Endothelial cell of umbilical vein (primary cell): ENCODE results near the gene FAM114A1. TPM values are rescaled to one million over a fixed set of nuclear protein-coding genes. Genes with fewer than 3 reads are reported as not detected.

Source experiments
- BruUV-seq: library from RNA; stranded (reverse); fragments of 400-500 nt; replicated peaks from 2 replicates; lab custom pipeline; 2021; lab: Mats Ljungman, UMichigan
- CTCF ChIA-PET: fragments of 300-600, 350-600 bp; sonication (Branson Sonifier 250); formaldehyde crosslinking; loops from one replicate; lab custom pipeline; 2021; ENCODE audit warnings: antibody characterized with exemption, inconsistent platforms; lab: Charles Lee
- POLR2A ChIA-PET: fragments of 300-600, 350-600 bp; sonication (Branson Sonifier 250); formaldehyde crosslinking; loops from one replicate; lab custom pipeline; 2021; ENCODE audit warnings: antibody characterized with exemption, inconsistent platforms; lab: Charles Lee
- DNase-seq: peaks from one replicate; pipeline ENCODE4 v3.0.0-alpha.2; 2011; ENCODE audit warnings: low read depth, low spot score
- FAIRE-seq: peaks from 2 replicates; lab custom pipeline; 2011; peaks lifted over from hg19 to GRCh38; lab: Jason Lieb, UNC
- H2AFZ ChIP-seq: 2 replicates; pipeline ENCODE4 v1.6.0; 2012; ENCODE audit warnings: low read depth, low read length, control low read depth, inconsistent platforms
- H3K27ac ChIP-seq: 2 replicates; pipeline ENCODE4 v1.5.1; 2011; ENCODE audit warnings: low read depth, mild to moderate bottlenecking, control low read depth, low read length, moderate library complexity; ENCODE audit not compliant: insufficient read depth
- H3K27me3 ChIP-seq, 2 experiments: 2 replicates each; pipeline versions ENCODE4 v1.6.0 to v1.6.1; 2011; ENCODE audit warnings: low read length in 2 of 2, mixed read lengths in 1 of 2; ENCODE audit not compliant: control insufficient read depth in 2 of 2, insufficient read depth in 2 of 2
- H3K36me3 ChIP-seq, 2 experiments: 2 replicates in 1 of 2; 3 replicates in 1 of 2; pipeline ENCODE4 v1.5.1; 2011; ENCODE audit warnings: low read length in 2 of 2, mild to moderate bottlenecking in 1 of 2, moderate library complexity in 1 of 2; ENCODE audit not compliant: control insufficient read depth in 2 of 2, insufficient read depth in 2 of 2; ENCODE audit errors: extremely low read depth in 1 of 2
- H3K4me1 ChIP-seq: 3 replicates; pipeline ENCODE4 v1.5.1; 2011; ENCODE audit warnings: mild to moderate bottlenecking, low read length; ENCODE audit not compliant: control insufficient read depth, insufficient read depth; ENCODE audit errors: extremely low read depth
- H3K4me2 ChIP-seq: 2 replicates; pipeline ENCODE4 v1.6.1; 2011; ENCODE audit warnings: low read length, control low read depth, mixed read lengths; ENCODE audit not compliant: insufficient read depth
- H3K4me3 ChIP-seq, 3 experiments: fragments of 200-600 bp in 1 of 3; sonication (generic), shearing (Covaris generic) in 1 of 3; replicated peaks in 1 of 3; 2 replicates each; pipeline ENCODE4 v1.5.1; 2011 to 2016; ENCODE audit warnings: control low read depth in 3 of 3, low read length in 3 of 3, mild to moderate bottlenecking in 2 of 3, inconsistent platforms in 1 of 3, low read depth in 1 of 3, moderate library complexity in 1 of 3; ENCODE audit not compliant: insufficient read depth in 1 of 3
- H3K79me2 ChIP-seq: 2 replicates; pipeline ENCODE4 v1.6.0; 2012; ENCODE audit warnings: low read length, inconsistent platforms; ENCODE audit not compliant: control insufficient read depth, insufficient read depth
- H3K9ac ChIP-seq: replicated peaks from 2 replicates; pipeline ENCODE3; 2011; ENCODE audit warnings: low read length, control low read depth; ENCODE audit not compliant: insufficient read depth; ENCODE audit errors: extremely low read depth
- H3K9me1 ChIP-seq: replicated peaks from 3 replicates; pipeline ENCODE4 v1.6.0; 2011; ENCODE audit warnings: mild to moderate bottlenecking, low read length; ENCODE audit not compliant: control insufficient read depth, insufficient read depth; ENCODE audit errors: extremely low read depth
- H3K9me3 ChIP-seq: replicated peaks from 2 replicates; pipeline ENCODE4 v1.5.1; 2012; ENCODE audit warnings: low read length, inconsistent platforms; ENCODE audit not compliant: control insufficient read depth, insufficient read depth
- H4K20me1 ChIP-seq: replicated peaks from 2 replicates; pipeline ENCODE3; 2011; ENCODE audit warnings: mild to moderate bottlenecking, low read length; ENCODE audit not compliant: control insufficient read depth, insufficient read depth; ENCODE audit errors: extremely low read depth
- CTCF ChIP-seq, 2 donors: IDR thresholded peaks; 1 replicate in 1 of 2; 2 replicates in 1 of 2; pipeline ENCODE4 v1.5.1; 2011; ENCODE audit warnings: low read length in 2 of 2, mild to moderate bottlenecking in 2 of 2, moderate library complexity in 2 of 2, control low read depth in 1 of 2, inconsistent platforms in 1 of 2, low read depth in 1 of 2; ENCODE audit not compliant: insufficient read depth in 1 of 2; ENCODE audit errors: extremely low read depth in 1 of 2
- EZH2 ChIP-seq: IDR thresholded peaks from 2 replicates; pipeline ENCODE4 v1.6.1; 2012; ENCODE audit warnings: borderline replicate concordance, low read depth, mild to moderate bottlenecking, moderate library complexity, low read length, inconsistent platforms; ENCODE audit not compliant: severe bottlenecking
- FOS ChIP-seq: IDR thresholded peaks from 2 replicates; pipeline ENCODE4 v1.6.1; 2011; ENCODE audit warnings: mild to moderate bottlenecking, low read length, moderate library complexity, borderline replicate concordance; ENCODE audit not compliant: insufficient read depth
- GATA2 ChIP-seq: IDR thresholded peaks from 2 replicates; pipeline ENCODE4 v1.7.0; 2011; ENCODE audit warnings: low read depth, mild to moderate bottlenecking, moderate library complexity, mixed read lengths, low read length; ENCODE audit not compliant: insufficient read length, insufficient read depth
- JUN ChIP-seq: IDR thresholded peaks from 2 replicates; pipeline ENCODE4 v1.6.1; 2011; ENCODE audit warnings: borderline replicate concordance, low read depth; ENCODE audit not compliant: insufficient read length, insufficient read depth
- MAX ChIP-seq: IDR thresholded peaks from 2 replicates; pipeline ENCODE4 v1.6.1; 2011; ENCODE audit not compliant: insufficient read depth, insufficient read length
- MYC ChIP-seq: IDR thresholded peaks from one replicate; pipeline ENCODE4 v1.6.1; 2011; ENCODE audit warnings: mild to moderate bottlenecking, low read depth, low read length
- POLR2A ChIP-seq: IDR thresholded peaks from 2 replicates; pipeline ENCODE4 v1.6.1; 2012; ENCODE audit warnings: low read depth, mild to moderate bottlenecking, control low read depth, low read length
- POLR2AphosphoS5 ChIP-seq: IDR thresholded peaks from 2 replicates; pipeline ENCODE4 v1.6.1; 2012; ENCODE audit warnings: low read depth, mild to moderate bottlenecking, control low read depth, low read length, moderate library complexity; ENCODE audit not compliant: insufficient read depth
- dilution Hi-C: fragments of 300-500 bp; cut with MboI; formaldehyde crosslinking; loops from one replicate; pipeline ENCODE4 v1.15.0; 2019; ENCODE audit warnings: low sequenced_read_pairs; ENCODE audit not compliant: extremely low pct_ligation_motif_present
- intact Hi-C: fragments of 100-400 bp; cut with micrococcal nuclease; formaldehyde crosslinking; loops from one replicate; pipeline ENCODE4 v1.10.0; 2022
- polyA plus RNA-seq, 4 experiments: library from polyadenylated mRNA; depleted of rRNA in 3 of 4; stranded (reverse) in 3 of 4; unstranded in 1 of 4; fragments of >200 nt; gene quantifications; 2 replicates each; pipeline versions ENCODE4 v1.2.1 to v1.2.3, GENCODE V29; 2011 to 2012; ENCODE audit warnings: missing spikeins in 1 of 4
- total RNA-seq: library from RNA; stranded (reverse); gene quantifications from 2 replicates; pipeline ENCODE4 v1.2.3, GENCODE V29; 2021

FAM114A1 gene
- total and polyA plus RNA-seq, 2 donors (not counting 3 experiments of a cell fraction or from before 2014, with no cell fraction given), result 99.2 to 118 TPM

- H3K4me1 ChIP-seq, result no peaks in the 10 kb centered on the region
- no peak overlapping the region for H2AFZ ChIP-seq
- TF ChIP-seq POLR2AphosphoS5 (no peak), JUN (no peak), MAX (no peak), POLR2A (no peak), GATA2 (no peak), EZH2 (no peak), CTCF (IDR thresholded peaks at IDR 0.05; ENCODE audit: extremely low read depth in 1 of 2, insufficient read depth in 1 of 2, low read depth in 1 of 2, low read length in 2 of 2) (no peak), FOS (no peak), MYC (no peak)
- no peak overlapping the region for H3K4me3 ChIP-seq
- no peaks in the 10 kb centered on the region for H3K79me2 ChIP-seq
- dilution Hi-C loops, result no loop called here
- no peaks in the 10 kb centered on the region for H3K27me3 ChIP-seq
- peaks cover 12 to 28% of the 10 kb centered on the region in 2 experiments for H3K36me3 ChIP-seq
- no peaks in the 10 kb centered on the region for H3K9me1 ChIP-seq
- intact Hi-C loops, result no loop called here
- no peak overlapping the region for H3K27ac ChIP-seq
- FAIRE-seq (no peak), DNase-seq (no peak)
- CTCF ChIA-PET, result interaction anchor here (0.6 to 2.2 kb wide), 5 partner anchors 9 to 200 kb away, joined by 3 to 7 read pairs (median 4); no protein-coding TSS in a partner anchor
- POLR2A ChIA-PET, result no interaction called here
- no peak overlapping the region for H3K4me2 ChIP-seq
- H3K9ac ChIP-seq, result no peak overlapping the region
- H3K9me3 ChIP-seq, result no peaks in the 10 kb centered on the region
- H4K20me1 ChIP-seq, result no peaks in the 10 kb centered on the region
- no TSS peak for BruUV-seq
Observed at GRCh38 chr4:38935391-38936073, 67.9 kb downstream of the FAM114A1 start.
